Right ventricle myocardium inferior (tissue), 1 donor: ENCODE data around the gene NDUFB2. TPM values are rescaled to one million over a fixed set of nuclear protein-coding genes. Genes with fewer than 3 reads are reported as not detected.
A peak's percentile ranks its signal among the peaks of the same experiment; 100 is the strongest.
"Not testable (repeated sequence)": the region's sequence is repeated elsewhere in the genome, so short reads cannot be mapped to it uniquely, and the experiment has no call there.

Experiments
- ATAC-seq: fragments of 200-7000 bp; cut with Tn5 transposase; one replicate; pipeline ENCODE4 v1.9.1; 2020; ENCODE audit warnings: mild to moderate bottlenecking, moderate library complexity
- DNase-seq: peaks from one replicate; pipeline ENCODE4 v3.0.0; 2021; ENCODE audit errors: missing footprints
- intact Hi-C: fragments of 100-400 bp; cut with DNase I; formaldehyde crosslinking; loops from one replicate; pipeline ENCODE4 v1.11.0; 2022
- long read RNA-seq: library from polyadenylated mRNA; unstranded; transcript quantifications from one replicate; pipeline ENCODE4 v2.0.0, GENCODE V29; 2021
- total RNA-seq: library from RNA; stranded (reverse); fragmentation: NEBNext Ultra II Directional; extraction: Animal tissue kit (Norgen Biotek cat#: 25700); gene quantifications from one replicate; pipeline ENCODE4 v1.2.1, GENCODE V29; 2021
- donor health status: DM: no; HTN: yes; CAD: no; lungs with severe emphysema.

The NDUFB2 gene
- 744 TPM for total RNA-seq
- long read RNA-seq, transcript NDUFB2-201 (4 exons, 504 nt) = major isoform, 386 of 395 reads
- long read RNA-seq, partial matches to known transcripts = 2 of 395 reads
- long read RNA-seq, other reads (novel, unspliced or antisense) = 4 of 395 reads

DNA sequence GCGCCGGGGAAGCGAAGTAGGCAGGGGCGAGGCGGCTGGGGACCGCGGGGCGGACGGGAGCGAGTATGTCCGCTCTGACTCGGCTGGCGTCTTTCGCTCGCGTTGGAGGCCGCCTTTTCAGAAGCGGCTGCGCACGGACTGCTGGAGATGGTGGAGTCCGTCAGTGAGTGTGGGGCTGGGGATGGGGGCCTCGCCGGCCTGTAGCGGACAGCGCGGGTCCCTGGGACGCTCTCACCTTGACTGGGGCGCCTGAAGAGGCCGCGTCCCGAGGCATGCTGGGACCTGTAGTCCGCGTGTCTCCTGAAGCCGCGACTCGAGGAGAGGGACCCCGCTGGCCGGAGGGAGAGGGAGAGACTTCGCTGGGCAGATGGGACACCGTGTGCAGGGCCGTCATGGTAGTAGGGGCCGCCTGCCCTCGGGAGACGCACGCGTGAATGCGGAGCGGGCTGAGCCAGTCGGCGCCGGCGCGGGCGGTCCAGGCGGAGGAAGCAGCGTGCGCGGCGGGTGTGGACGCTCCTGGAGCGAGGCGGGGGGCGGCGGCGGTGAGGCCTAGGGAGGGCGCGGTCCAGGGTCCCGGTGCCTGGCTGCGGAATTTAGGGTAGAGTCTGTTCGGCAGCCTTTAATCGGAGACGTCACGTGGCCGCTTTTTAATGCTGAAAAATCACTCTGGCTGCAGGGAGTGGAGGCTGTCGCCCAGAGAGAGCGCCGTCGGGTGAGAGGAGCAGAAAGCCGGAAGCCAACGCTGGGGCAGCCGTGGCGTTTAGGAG is at the start of gene NDUFB2:
Gene NDUFB2, plus strand, starts transcription at position 29 of the 767 bp plus-strand sequence. Its CDS starts 37 bp downstream, at position 66.
- intact Hi-C loops = no loop called here
- ATAC-seq (peak; percentile 97), DNase-seq (peak; percentile 91)

DNA sequence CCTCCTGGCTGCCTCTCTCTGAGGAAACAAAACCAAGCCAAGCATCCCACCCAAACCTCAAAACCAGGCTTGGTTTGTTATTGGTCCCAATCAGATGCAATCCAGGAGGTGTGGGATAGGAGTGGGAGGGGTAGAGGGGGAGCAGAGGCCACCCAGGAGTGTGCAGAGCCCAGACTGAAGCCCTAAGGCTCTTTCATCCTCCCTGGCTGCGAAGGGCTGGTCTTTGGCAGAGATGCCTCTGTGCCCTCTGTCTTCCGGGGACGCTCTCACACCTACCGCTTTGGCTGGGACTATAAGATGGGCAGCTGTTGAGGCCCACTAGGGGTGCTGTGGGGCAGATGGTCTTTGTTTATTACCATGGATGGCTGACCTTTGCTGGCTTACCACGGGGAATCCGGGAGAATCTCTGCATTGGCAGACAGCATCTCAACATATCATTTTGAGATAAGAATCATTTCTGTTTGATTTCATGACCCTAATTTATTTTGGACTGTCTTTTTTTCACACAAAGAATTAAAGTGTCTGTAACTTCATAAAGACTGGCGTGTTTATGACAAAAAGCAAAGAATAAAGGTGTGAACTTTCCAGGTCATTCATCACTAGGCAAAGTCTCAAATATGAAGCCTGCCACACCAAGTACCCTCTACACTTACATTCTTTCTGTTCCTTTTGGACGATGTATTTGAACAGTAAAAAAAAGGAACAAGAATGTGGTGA is 49.4 kb upstream of the NDUFB2 start:
- intact Hi-C loops = no loop called here
- peak; percentile 48 for ATAC-seq
- DNase-seq = no peak

DNA sequence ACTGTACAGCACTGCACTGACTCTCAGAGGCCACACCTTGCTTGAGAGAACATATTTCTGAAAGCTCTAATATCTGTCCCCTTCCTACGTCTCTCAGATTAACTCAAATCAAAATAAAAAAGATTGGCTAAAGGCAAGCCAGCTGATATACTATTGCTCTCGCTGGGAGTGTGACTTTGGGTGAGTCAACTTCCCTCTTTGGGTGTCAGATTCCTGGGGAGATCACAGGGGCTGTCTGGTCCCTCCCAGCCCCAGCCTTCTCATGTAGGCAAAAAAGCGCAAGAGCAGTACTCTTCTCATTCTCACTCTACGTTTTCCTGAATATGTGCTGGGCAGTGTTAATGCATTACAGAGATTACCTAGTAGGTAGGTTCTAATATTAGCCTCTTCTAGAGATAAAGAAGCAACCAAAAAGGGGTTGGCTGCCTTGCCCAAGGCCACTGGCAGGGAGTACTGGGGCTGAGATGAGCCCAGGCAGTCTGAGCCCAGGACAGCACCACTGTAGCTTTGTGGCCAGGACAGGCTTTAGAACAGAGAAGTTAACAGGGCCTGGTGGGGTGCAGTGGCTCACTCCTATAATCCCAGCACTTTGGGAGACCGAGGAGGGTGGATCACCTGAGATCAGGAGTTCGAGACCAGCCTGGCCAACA is 46.8 kb upstream of the NDUFB2 start:
- no peak for DNase-seq
- peak; percentile 50 for ATAC-seq
- intact Hi-C loops = no loop called here

DNA sequence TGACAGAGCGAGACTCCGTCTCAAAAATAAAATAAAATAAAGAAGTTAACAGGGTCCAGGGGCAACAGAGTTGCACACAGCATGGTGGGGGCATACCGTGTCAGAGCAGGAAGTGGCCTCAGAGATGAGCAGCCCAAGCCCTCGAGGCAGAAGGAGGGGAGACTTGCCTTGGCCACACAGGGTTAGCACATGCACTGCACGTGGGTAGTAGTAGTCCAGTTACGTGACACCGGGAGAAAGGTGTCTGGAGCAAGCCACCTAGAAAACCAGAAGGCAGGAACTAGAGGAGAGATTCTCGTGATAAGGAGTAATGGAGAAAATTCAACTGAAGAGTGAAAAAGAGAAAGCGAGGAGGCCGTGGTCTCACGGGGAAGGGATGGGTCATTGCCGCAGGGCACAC is 46.1 kb upstream of the NDUFB2 start:
- DNase-seq (no peak), ATAC-seq (no peak)
- intact Hi-C loops = no loop called here

DNA sequence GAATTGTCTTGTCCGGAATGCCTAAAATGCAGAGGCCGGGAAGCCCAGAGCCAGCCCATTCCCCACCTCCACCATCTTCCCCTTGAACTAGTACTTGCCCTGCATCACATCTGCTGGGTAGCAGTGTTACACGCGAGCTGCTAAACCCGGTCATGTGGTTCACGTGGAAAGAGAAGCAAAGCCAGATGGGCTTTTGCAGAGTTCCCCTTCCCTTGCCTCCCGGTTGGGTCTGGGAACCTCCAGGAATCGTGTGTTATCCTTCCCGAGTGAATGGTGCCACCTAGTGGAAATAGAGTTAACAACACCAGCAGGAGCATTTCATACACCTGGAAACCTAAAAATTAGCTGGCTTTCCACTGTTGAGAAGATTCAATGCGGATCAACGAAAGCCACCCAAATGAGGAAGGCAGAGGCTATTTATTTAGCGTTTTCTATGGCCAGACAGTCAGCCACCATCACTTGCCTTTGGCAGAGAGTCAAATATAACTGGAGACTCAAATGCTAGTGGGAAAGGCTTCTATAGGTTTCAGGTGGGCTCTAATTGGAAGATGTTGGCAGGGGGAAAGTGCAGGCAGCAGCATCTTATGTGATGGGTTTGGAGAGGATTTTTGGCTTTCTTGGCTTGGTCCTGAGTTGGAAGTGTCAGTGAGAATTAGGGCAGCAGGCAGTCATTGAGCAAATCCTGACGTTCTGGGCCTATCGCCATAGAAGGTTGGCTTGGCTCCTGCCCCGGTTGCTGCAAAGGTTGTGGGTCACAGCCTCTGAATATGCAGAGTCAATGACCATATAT is 43.0 kb upstream of the NDUFB2 start:
- intact Hi-C loops = loop anchor here (1.0 to 2.0 kb wide), 2 partner anchors 135 to 179 kb away; no protein-coding TSS in a partner anchor
- peak; percentile 66 for ATAC-seq

DNA sequence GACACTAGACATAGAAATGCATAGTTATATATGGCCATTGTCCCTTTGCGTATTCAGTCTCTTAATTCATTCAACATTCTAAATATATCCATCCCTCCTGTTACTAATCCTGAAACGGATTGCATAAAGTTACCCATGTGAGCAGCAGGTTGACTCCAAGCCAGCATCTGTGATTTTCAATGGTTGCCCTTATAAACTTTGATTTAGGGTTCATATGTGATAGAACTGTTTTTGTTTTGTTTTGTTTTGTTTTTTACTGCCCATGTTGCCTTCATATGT is 42.5 kb upstream of the NDUFB2 start:
- DNase-seq = no peak
- intact Hi-C loops = no loop called here
- ATAC-seq = no peak

More for the DNA sequence above, 43.0 kb upstream of the NDUFB2 start:
- DNase-seq = no peak

DNA sequence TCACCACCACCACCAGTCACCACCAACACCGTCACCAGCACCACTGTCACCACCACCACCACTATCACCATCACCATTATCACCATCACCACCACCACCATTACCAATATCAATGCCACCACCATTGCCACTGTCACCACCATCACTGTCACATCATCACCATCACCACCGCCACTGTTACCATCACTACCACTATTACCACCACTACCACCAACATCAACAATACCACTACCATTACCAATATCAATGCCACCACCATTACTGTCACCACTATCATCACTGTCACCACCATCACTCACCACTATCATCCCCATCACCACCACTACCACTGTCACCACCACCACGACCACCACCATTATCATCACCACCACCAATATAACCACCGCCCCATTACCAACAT is 41.8 kb upstream of the NDUFB2 start:
- DNase-seq (no peak), ATAC-seq (no peak)
- intact Hi-C loops = no loop called here

DNA sequence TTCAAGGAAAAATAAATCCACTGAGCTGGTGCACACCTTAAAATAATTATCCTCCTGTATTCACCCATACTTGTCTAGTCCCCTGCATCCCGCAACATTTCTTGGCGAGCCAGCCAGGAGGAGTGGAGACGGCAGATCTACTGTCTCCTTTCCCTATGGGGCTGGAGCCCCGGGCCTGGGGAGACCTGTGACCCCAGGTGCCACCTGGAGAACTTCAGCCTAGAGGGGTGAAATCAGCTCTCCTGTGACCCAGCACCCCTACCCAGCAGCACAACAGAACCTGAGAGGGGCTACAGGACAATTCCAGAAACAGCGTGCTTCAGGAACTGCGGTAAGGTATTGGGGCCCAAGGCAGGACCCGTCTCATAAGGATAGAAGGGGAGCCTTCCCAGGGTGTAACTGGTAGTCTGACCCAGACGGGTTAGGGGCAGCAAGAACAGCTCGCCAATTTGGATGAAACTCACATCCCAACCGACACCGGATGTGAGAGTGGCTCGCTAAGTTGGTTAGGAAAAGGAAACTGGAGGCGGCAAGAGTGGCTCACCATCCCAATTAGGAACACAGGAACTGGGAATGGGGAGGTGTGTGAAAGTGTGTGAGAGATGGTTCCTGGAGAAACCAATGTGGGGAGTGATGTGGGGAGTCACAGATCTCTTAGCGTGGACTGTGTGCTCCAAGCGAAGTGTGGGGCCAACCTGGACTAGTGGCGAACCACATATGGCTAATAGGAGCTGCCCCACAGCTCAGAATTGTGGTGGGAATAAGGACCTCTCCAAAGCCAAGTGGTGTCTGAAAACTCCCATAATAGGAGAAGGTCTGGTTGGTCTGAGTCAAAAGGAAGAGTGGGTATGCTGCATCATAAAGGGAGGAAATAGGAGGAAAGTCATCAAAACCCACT is 40.7 kb upstream of the NDUFB2 start:
- intact Hi-C loops = no loop called here
- ATAC-seq (no peak), DNase-seq (no peak)

DNA sequence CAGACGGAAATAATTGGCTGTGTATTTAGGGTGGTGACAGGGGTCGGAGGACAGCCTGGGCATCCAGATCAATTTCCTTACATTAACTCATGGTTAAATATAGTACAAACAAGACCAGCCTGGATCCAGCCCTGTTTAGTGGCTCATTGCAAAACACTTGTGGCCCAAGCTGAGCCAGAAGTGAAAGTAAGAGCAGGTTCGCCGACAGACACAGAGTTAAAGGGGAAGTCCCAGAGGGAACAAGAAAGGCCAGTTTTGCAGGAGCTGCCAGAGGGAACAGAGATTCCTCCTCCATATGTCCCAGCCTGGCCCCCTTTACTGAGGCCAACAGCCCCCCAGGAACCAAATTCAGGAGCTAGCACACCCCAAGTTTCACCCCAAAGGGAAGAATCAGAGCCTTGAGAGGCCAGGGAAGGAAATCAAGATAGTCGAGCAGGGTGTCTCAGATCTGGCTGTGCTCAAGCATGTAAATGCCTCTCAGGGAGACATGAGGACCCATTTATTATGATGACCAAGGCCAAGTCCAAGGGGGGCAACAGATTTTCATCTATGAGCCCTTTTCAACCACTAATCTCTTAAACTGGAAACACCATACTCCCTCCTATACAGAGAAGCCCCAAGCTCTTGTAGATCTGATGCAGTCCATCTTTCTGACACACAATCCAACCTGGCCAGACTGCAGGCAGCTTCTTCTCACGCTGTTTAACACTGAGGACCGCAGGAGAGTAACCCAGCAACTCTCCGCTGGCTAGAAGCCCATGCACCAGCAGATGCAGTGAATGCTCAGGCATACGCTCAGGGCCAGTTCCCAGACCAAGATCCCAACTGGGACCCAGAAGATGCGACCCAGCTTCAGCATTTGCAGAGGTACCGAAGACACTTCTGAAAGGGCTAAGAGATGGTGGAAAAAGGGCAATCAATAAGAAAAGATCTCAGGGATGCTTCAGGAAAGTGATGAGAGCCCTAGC is 39.7 kb upstream of the NDUFB2 start:
- peak; percentile 63 for ATAC-seq
- intact Hi-C loops = no loop called here
- no peak for DNase-seq

DNA sequence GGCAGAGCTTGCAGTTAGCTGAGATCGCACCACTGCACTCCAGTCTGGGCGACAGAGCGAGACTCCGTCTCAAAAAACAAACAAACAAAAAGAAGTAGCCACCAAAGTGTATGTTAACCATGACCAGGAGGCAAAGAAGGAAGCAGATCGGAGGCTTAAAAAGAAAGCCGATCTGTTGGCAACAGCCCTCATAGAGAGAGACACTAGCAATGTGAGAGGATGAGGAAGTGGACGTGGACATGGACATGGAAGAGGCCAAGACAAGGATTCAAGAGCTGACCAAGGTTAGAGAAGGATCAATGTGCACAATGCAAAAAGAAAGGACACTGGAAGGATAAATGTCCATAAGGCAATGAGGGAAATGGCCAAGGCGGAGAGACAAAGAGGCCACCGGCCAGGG is 38.6 kb upstream of the NDUFB2 start:
- DNase-seq (no peak), ATAC-seq (no peak)
- intact Hi-C loops = no loop called here

DNA sequence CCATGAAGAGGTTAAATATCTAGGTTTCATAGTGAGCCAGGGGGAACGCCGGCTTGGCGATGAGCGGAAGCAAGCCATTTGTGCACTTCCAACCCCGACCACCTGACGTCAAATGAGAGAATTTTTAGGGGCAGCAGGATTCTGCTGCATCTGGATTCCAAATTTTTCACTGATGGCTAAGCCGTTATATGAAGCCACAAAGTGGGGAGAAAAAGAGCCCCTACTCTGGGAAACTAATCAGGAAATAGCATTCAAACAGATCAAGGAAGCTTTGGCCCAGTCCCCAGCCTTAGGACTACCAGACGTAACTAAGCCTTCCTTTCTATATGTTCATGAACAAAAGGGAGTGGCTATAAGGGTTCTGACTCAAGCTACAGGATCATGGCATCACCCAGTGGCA is 36.7 kb upstream of the NDUFB2 start:
- intact Hi-C loops = no loop called here
- DNase-seq (no peak), ATAC-seq (no peak)

DNA sequence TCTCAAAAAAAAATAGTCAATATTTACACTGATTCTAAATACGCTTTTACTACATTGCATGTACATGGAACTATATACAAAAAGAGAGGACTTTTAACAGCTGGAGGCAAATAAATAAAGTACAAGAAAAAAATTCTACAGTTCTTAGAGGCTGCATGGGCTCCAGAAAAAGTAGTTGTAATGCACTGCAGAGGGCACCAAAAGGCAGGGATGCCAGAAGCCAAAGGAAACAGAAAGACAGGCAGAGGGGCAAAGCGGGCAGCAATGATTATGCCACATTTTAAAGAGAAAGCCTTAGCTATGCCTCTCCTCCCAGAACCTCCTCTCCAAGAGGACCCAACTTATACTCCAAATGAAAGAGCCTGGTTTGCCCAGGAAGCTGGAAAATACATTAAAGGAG is 35.4 kb upstream of the NDUFB2 start:
- DNase-seq (no peak), ATAC-seq (no peak)
- intact Hi-C loops = no loop called here

DNA sequence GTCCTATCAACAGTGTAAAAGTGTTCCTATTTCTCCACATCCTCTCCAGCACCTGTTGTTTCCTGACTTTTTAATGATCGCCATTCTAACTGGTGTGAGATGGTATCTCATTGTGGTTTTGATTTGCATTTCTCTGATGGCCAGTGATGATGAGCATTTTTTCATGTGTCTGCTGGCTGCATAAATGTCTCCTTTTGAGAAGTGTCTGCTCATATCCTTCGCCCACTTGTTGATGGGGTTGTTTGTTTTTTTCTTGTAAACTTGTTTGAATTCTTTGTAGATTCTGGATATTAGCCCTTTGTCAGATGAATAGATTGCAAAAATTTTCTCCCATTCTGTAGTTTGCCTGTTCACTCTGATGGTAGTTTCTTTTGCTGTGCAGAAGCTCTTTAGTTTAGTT is 33.6 kb upstream of the NDUFB2 start:
- DNase-seq, intact Hi-C loops, ATAC-seq: not testable (repeated sequence)

DNA sequence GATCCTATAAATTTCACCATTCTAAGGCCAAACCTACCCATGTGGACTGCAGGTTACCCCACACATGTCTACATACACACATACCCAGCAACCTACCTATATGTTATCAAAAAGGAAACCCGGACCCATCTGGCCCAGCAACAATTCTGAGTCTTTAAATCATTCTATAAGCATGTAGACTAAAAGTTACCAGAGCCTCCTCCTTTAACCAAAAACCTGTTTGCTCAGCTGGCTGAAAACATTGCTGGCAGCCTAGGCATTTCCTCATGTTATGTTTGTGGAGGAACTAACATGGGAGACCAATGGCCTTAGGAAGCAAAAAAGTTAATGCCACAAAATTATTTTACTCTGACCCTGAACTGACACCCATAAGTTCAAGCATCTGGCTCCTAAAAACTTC is 29.0 kb upstream of the NDUFB2 start:
- intact Hi-C loops = no loop called here
- DNase-seq = no peak
- no peak for ATAC-seq

DNA sequence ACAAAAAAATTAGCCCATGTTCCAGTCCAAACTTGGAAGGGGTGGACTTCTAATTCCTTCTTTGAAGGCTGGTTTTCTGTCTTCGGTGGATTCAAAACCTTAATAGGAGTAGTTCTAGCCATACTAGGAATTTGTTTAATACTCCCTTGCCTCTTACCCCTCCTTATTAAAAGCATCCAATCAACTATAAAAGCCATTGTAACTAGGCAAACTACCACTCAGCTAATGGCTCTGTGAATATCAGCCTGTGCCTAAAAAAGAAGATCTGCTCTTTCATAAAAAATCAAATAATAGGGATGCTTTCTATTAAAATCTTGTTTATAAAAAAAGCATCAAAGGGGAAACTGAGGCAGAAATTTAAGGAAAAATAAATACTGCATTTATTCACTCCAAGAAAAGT is 27.9 kb upstream of the NDUFB2 start:
- DNase-seq = no peak
- ATAC-seq = no peak
- intact Hi-C loops = no loop called here

DNA sequence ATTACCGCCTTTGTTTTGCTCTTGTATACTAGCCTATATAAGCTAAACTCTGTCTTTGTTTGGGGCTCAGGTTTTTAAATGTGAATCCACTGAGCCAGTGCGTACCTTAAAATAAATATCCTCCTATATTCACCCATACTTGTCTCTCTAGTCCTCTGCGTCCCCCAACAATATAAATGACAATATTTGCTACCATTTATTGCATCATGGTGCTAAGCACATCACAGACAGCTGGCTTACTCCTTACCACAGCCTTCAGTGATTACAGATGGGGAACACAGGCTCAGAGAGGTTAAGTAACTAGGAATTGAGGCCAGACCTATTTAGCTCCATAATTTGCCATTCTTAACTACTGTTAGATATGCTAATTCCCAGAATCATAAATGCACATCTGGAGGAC is 27.2 kb upstream of the NDUFB2 start:
- no peak for ATAC-seq
- DNase-seq = no peak
- intact Hi-C loops = no loop called here

DNA sequence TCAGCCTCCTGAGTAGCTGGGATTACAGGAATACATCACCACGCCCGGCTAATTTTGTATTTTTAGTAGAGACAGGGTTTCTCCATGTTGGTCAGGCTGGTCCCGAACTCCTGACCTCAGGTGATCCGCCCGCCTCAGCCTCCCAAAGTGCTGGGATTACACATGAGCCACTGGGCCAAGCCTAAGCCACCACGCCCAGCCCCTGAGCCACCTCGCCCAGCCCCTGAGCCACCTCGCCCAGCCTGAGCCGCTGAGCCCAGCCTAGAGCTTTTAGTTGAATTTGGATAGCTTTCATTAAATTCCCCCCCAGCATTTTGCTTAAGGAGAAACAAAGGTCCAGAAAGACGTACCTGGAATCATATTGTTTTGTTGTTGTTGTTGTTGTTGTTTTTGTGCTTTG is 26.6 kb upstream of the NDUFB2 start:
- DNase-seq, ATAC-seq: not testable (repeated sequence)
- intact Hi-C loops = loop anchor here (5.0 kb wide), 1 partner anchor 342 kb away; the partner anchor contains the start of gene MRPS33
